Measurements from ENCODE around the gene UCKL1. TPM values are rescaled to one million over a fixed set of nuclear protein-coding genes. Genes with fewer than 3 reads are reported as not detected.

UCKL1 gene
- total RNA-seq, 2 experiments from 2014 or later = 41.3 to 46.1 TPM

DNA sequence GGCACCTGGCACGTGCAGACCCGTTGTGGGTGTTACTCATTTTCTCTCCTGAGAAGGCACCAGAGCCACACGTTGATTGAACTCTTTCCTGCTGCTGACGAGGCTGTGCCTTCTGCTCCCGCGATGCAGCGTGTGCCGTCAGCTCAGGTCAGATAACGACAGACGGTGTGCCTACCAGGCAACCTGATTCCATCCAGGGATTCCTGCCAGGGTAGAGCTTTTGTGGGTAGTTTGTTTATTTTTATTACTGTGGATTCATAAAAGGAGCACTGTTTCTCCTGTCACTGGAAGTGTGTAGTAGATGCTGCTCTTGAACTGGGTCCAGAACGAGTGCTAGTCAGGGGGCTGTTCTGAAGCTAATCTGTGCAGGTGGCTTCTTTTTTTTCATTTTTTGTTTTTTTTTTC, 45.4 kb upstream of the UCKL1 start:
- Mint-ChIP-seq H3K36me3 (ENCODE audit: low read depth) (peaks cover 79% of the 10 kb centered on the region), H3K9me3 (no peaks in the 10 kb centered on the region), H3K27me3 (no peaks in the 10 kb centered on the region), H3K27ac (no peak overlapping the region), H3K4me3 (no peak overlapping the region), H3K4me1 (ENCODE audit: low read depth) (peaks cover 10% of the 10 kb centered on the region)
- DNase-seq = no peak
- no peak for TF ChIP-seq CTCF (IDR thresholded peaks at IDR 0.05)
- H3K9me3 ChIP-seq (ENCODE audit: control insufficient read depth in 1 of 2, insufficient read depth in 1 of 2, low read length in 2 of 2) = no peaks in the 10 kb centered on the region
- ChIA-PET CTCF (interaction anchor here (0.6 to 1.1 kb wide), 2 partner anchors 36 to 136 kb away, joined by 3 to 4 read pairs; no protein-coding TSS in a partner anchor), POLR2A (no interaction called here)
- peaks cover 72% of the 10 kb centered on the region for H3K36me3 ChIP-seq (ENCODE audit: insufficient read depth, low read length)
- ATAC-seq (ENCODE audit: poor library complexity) = no peak
- H3K27ac ChIP-seq (ENCODE audit: low read depth in 1 of 2, low read length in 2 of 2) = no peak overlapping the region
- H3K4me1 ChIP-seq (ENCODE audit: insufficient read depth, low read length) = no peaks in the 10 kb centered on the region
- no peak overlapping the region for H3K4me3 ChIP-seq (ENCODE audit: low read length)
- no peaks in the 10 kb centered on the region for H3K27me3 ChIP-seq (ENCODE audit: control insufficient read depth in 1 of 2, insufficient read depth in 2 of 2, low read length in 2 of 2)
- intact Hi-C loops (cut with DNase I, micrococcal nuclease) = no loop called here

- Mint-ChIP-seq H3K4me1 (ENCODE audit: low read depth) (peaks cover 10% of the 10 kb centered on the region), H3K27ac (no peak overlapping the region), H3K4me3 (no peak overlapping the region), H3K9me3 (no peaks in the 10 kb centered on the region), H3K36me3 (ENCODE audit: low read depth) (peaks cover 79% of the 10 kb centered on the region), H3K27me3 (no peaks in the 10 kb centered on the region)
- ChIA-PET POLR2A (no interaction called here), CTCF (interaction anchor here (0.7 to 1.1 kb wide), 2 partner anchors 26 to 36 kb away, joined by 3 to 4 read pairs; no protein-coding TSS in a partner anchor)
- ATAC-seq (ENCODE audit: poor library complexity) (no peak), DNase-seq (no peak)
- Histone ChIP-seq H3K27me3 (ENCODE audit: control insufficient read depth in 1 of 2, insufficient read depth in 2 of 2, low read length in 2 of 2) (no peaks in the 10 kb centered on the region), H3K4me3 (ENCODE audit: low read length) (no peak overlapping the region), H3K4me1 (ENCODE audit: insufficient read depth, low read length) (no peaks in the 10 kb centered on the region), H3K9me3 (ENCODE audit: control insufficient read depth in 1 of 2, insufficient read depth in 1 of 2, low read length in 2 of 2) (no peaks in the 10 kb centered on the region), H3K36me3 (ENCODE audit: insufficient read depth, low read length) (peaks cover 74% of the 10 kb centered on the region), H3K27ac (ENCODE audit: low read depth in 1 of 2, low read length in 2 of 2) (no peak overlapping the region)
- intact Hi-C loops (cut with DNase I, micrococcal nuclease) = no loop called here
- TF ChIP-seq CTCF (IDR thresholded peaks at IDR 0.05) = no peak
Measured at GRCh38 chr20:64000906-64001305, 44.7 kb upstream of the UCKL1 start.

- Histone ChIP-seq H3K27me3 (ENCODE audit: control insufficient read depth in 1 of 2, insufficient read depth in 2 of 2, low read length in 2 of 2) (no peaks in the 10 kb centered on the region), H3K9me3 (ENCODE audit: control insufficient read depth in 1 of 2, insufficient read depth in 1 of 2, low read length in 2 of 2) (no peaks in the 10 kb centered on the region), H3K4me3 (ENCODE audit: low read length) (no peak overlapping the region), H3K27ac (ENCODE audit: low read depth in 1 of 2, low read length in 2 of 2) (no peak overlapping the region), H3K4me1 (ENCODE audit: insufficient read depth, low read length) (peaks cover 47% of the 10 kb centered on the region), H3K36me3 (ENCODE audit: insufficient read depth, low read length) (peaks cover 49% of the 10 kb centered on the region)
- H3K36me3 Mint-ChIP-seq (ENCODE audit: low read depth) = peaks cover 79% of the 10 kb centered on the region
- DNase-seq (no peak), ATAC-seq (ENCODE audit: poor library complexity) (no peak)
- H3K27me3 Mint-ChIP-seq = no peaks in the 10 kb centered on the region
- H3K27ac Mint-ChIP-seq = peak overlapping the region; percentile 98
- H3K4me3 Mint-ChIP-seq = peak overlapping the region; percentile 76
- CTCF ChIA-PET = interaction anchor here (0.8 to 3.2 kb wide), 2 partner anchors 9 to 118 kb away, joined by 3 to 16 read pairs; partner anchors contain the start of gene TPD52L2
- intact Hi-C loops (cut with DNase I, micrococcal nuclease) = loop anchor here in 1 of 2 experiments (5.0 to 10.0 kb wide), 2 partner anchors 52 to 139 kb away; partner anchors contain the start of gene C20orf204
- H3K9me3 Mint-ChIP-seq = no peaks in the 10 kb centered on the region
- H3K4me1 Mint-ChIP-seq (ENCODE audit: low read depth) = peaks cover 48% of the 10 kb centered on the region
- no peak for TF ChIP-seq CTCF (IDR thresholded peaks at IDR 0.05)
- POLR2A ChIA-PET = interaction anchor here (1.5 kb wide), 1 partner anchor 27 kb away, joined by 3 read pairs; the partner anchor contains the start of gene UCKL1
Measured at GRCh38 chr20:63982937-63983336, 26.7 kb upstream of the UCKL1 start.

All from CD4-positive, alpha-beta T cell (primary cell).